ENCODE data around the gene GMPR. TPM values are rescaled to one million over a fixed set of nuclear protein-coding genes. Genes with fewer than 3 reads are reported as not detected.

GMPR gene
- total RNA-seq, 1 experiment from 2014 or later: 2.0 TPM

- Histone ChIP-seq H3K4me2 (no peak overlapping the region), H3K27me3 (ENCODE audit: insufficient read depth, low read depth) (no peaks in the 10 kb centered on the region), H3K9me3 (ENCODE audit: insufficient read depth, low read depth) (no peaks in the 10 kb centered on the region), H3K9me2 (ENCODE audit: insufficient read depth) (no peaks in the 10 kb centered on the region), H3F3A (ENCODE audit: insufficient read depth, low read depth) (peaks cover 7% of the 10 kb centered on the region; the same call in 1 of the 2 replicates), H3K79me2 (ENCODE audit: low read depth) (no peaks in the 10 kb centered on the region), H3K4me1 (replicated peaks; ENCODE audit: insufficient read depth) (peaks cover 16% of the 10 kb centered on the region), H3K27ac (no peak overlapping the region), H2AFZ (no peak overlapping the region), H4K20me1 (ENCODE audit: insufficient read depth) (no peaks in the 10 kb centered on the region), H3K36me3 (ENCODE audit: low read depth) (no peaks in the 10 kb centered on the region), H3K4me3 (no peak overlapping the region)
- BruUV-seq (replicated peaks): no TSS peak
- ChIA-PET POLR2A (ENCODE audit: unreplicated experiment) (interaction anchor here (0.6 kb wide), 1 partner anchor 99 kb away, joined by 3 read pairs; no protein-coding TSS in a partner anchor), CTCF (no interaction called here)
- no peak for DNase-seq
- TF ChIP-seq, protein P1, sequence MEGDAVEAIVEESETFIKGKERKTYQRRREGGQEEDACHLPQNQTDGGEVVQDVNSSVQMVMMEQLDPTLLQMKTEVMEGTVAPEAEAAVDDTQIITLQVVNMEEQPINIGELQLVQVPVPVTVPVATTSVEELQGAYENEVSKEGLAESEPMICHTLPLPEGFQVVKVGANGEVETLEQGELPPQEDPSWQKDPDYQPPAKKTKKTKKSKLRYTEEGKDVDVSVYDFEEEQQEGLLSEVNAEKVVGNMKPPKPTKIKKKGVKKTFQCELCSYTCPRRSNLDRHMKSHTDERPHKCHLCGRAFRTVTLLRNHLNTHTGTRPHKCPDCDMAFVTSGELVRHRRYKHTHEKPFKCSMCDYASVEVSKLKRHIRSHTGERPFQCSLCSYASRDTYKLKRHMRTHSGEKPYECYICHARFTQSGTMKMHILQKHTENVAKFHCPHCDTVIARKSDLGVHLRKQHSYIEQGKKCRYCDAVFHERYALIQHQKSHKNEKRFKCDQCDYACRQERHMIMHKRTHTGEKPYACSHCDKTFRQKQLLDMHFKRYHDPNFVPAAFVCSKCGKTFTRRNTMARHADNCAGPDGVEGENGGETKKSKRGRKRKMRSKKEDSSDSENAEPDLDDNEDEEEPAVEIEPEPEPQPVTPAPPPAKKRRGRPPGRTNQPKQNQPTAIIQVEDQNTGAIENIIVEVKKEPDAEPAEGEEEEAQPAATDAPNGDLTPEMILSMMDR (conservative IDR thresholded peaks at IDR 0.05): no peak
- TF ChIP-seq EZH2 (IDR thresholded peaks at IDR 0.05; ENCODE audit: low read depth): no peak
- intact Hi-C loops (cut with micrococcal nuclease; ENCODE audit: unreplicated experiment): no loop called here
Observed at GRCh38 chr6:16322666-16323312, 84.4 kb downstream of the GMPR start.

DNA sequence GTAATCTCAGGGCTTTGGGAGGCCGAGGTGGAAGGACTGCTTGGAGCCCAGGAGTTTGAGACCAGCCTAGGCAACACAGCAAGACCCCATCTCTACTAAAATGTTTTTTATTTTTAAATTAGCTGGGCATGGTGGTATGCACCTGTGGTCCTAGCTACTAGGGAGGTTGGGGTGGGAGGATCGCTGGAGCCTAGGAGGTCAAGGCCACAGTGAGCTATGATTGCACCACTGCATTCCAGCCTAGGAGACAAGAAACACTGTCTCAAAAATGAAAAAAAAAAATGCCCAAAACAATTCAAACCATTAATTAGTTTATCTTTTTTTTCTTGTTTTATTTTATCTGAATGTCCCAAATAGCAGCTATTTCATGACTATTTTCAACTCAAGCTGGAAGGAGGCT lies 85.8 kb downstream of the GMPR start:
- no peak for DNase-seq
- no peaks in the 10 kb centered on the region for H3K79me2 ChIP-seq (ENCODE audit: low read depth)
- no peaks in the 10 kb centered on the region for H3K27me3 ChIP-seq (ENCODE audit: insufficient read depth, low read depth)
- H3K27ac ChIP-seq: no peak overlapping the region
- no peak for TF ChIP-seq EZH2 (IDR thresholded peaks at IDR 0.05; ENCODE audit: low read depth)
- TF ChIP-seq, protein P1 (conservative IDR thresholded peaks at IDR 0.05): no peak
- CTCF ChIA-PET: interaction anchor here (0.6 kb wide), 3 partner anchors 399 to 966 kb away, joined by 3 to 5 read pairs (median 4); no protein-coding TSS in a partner anchor
- no peaks in the 10 kb centered on the region for H3K36me3 ChIP-seq (ENCODE audit: low read depth)
- H3K4me3 ChIP-seq: no peak overlapping the region
- H3K4me2 ChIP-seq: no peak overlapping the region
- H2AFZ ChIP-seq: no peak overlapping the region
- no peaks in the 10 kb centered on the region for H3K9me2 ChIP-seq (ENCODE audit: insufficient read depth)
- H3K4me1 ChIP-seq (replicated peaks; ENCODE audit: insufficient read depth): peaks cover 16% of the 10 kb centered on the region
- POLR2A ChIA-PET (ENCODE audit: unreplicated experiment): no interaction called here
- intact Hi-C loops (cut with micrococcal nuclease; ENCODE audit: unreplicated experiment): no loop called here
- peaks cover 7% of the 10 kb centered on the region; the same call in 1 of the 2 replicates for H3F3A ChIP-seq (ENCODE audit: insufficient read depth, low read depth)
- BruUV-seq (replicated peaks): no TSS peak
- H3K9me3 ChIP-seq (ENCODE audit: insufficient read depth, low read depth): no peaks in the 10 kb centered on the region
- no peaks in the 10 kb centered on the region for H4K20me1 ChIP-seq (ENCODE audit: insufficient read depth)

- Histone ChIP-seq H3K27ac (no peak overlapping the region), H3K4me2 (no peak overlapping the region), H3K4me1 (replicated peaks; ENCODE audit: insufficient read depth) (peaks cover 10% of the 10 kb centered on the region), H3F3A (ENCODE audit: insufficient read depth, low read depth) (peaks cover 7% of the 10 kb centered on the region; the same call in 1 of the 2 replicates), H3K79me2 (ENCODE audit: low read depth) (no peaks in the 10 kb centered on the region), H4K20me1 (ENCODE audit: insufficient read depth) (no peaks in the 10 kb centered on the region), H2AFZ (no peak overlapping the region), H3K9me3 (ENCODE audit: insufficient read depth, low read depth) (no peaks in the 10 kb centered on the region), H3K27me3 (ENCODE audit: insufficient read depth, low read depth) (no peaks in the 10 kb centered on the region), H3K36me3 (ENCODE audit: low read depth) (no peaks in the 10 kb centered on the region), H3K4me3 (no peak overlapping the region), H3K9me2 (ENCODE audit: insufficient read depth) (no peaks in the 10 kb centered on the region)
- no TSS peak for BruUV-seq (replicated peaks)
- TF ChIP-seq, protein P1 (conservative IDR thresholded peaks at IDR 0.05): no peak
- TF ChIP-seq EZH2 (IDR thresholded peaks at IDR 0.05; ENCODE audit: low read depth): no peak
- intact Hi-C loops (cut with micrococcal nuclease; ENCODE audit: unreplicated experiment): no loop called here
- POLR2A ChIA-PET (ENCODE audit: unreplicated experiment): no interaction called here
- CTCF ChIA-PET: interaction anchor here (0.6 kb wide), 1 partner anchor 967 kb away, joined by 5 read pairs; no protein-coding TSS in a partner anchor
- no peak for DNase-seq
Observed at GRCh38 chr6:16324606-16325225, 86.3 kb downstream of the GMPR start.

All from PC-9 (cell line).